ENCODE data around the gene MATK.

DNA sequence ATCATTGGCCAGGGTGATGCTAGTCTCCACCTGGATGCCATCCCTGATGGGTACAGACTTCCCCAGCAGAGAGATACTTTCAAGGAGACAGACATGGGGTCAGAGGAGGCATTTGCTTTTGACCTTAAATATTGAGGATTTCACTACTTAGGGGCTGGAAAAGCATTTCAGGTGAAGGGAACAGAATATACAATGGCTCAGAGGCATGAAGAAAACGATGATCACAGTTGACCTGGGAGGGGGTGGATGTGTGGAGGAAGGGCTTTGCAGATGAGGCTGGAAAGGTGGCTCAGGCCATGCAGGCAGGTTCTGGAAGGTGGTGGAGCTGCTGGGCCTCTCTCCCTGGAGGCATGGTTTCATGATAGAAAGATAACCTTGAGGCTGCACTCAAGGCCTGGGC is 3.9 kb downstream of the MATK start:
- no peak for TF ChIP-seq RAD21 (IDR thresholded peaks at IDR 0.05; ENCODE audit: low read depth)
- TF ChIP-seq, protein P1, sequence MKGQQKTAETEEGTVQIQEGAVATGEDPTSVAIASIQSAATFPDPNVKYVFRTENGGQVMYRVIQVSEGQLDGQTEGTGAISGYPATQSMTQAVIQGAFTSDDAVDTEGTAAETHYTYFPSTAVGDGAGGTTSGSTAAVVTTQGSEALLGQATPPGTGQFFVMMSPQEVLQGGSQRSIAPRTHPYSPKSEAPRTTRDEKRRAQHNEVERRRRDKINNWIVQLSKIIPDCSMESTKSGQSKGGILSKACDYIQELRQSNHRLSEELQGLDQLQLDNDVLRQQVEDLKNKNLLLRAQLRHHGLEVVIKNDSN (IDR thresholded peaks at IDR 0.05), result no peak
- no peak for TF ChIP-seq CREB1 (IDR thresholded peaks at IDR 0.05; ENCODE audit: low read depth)
- TF ChIP-seq ZBTB7A (IDR thresholded peaks at IDR 0.05; ENCODE audit: low read depth), result no peak
- TF ChIP-seq CEBPB (IDR thresholded peaks at IDR 0.05), result no peak
- TF ChIP-seq YY1 (IDR thresholded peaks at IDR 0.05; ENCODE audit: low read depth), result no peak
- TF ChIP-seq EP300 (IDR thresholded peaks at IDR 0.05; ENCODE audit: borderline replicate concordance), result no peak
- no peak for TF ChIP-seq NFIC (IDR thresholded peaks at IDR 0.05)
- TF ChIP-seq, protein P2, sequence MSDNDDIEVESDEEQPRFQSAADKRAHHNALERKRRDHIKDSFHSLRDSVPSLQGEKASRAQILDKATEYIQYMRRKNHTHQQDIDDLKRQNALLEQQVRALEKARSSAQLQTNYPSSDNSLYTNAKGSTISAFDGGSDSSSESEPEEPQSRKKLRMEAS (IDR thresholded peaks at IDR 0.05), result no peak
- TF ChIP-seq TEAD4 (IDR thresholded peaks at IDR 0.05), result no peak
- TF ChIP-seq, protein P3, sequence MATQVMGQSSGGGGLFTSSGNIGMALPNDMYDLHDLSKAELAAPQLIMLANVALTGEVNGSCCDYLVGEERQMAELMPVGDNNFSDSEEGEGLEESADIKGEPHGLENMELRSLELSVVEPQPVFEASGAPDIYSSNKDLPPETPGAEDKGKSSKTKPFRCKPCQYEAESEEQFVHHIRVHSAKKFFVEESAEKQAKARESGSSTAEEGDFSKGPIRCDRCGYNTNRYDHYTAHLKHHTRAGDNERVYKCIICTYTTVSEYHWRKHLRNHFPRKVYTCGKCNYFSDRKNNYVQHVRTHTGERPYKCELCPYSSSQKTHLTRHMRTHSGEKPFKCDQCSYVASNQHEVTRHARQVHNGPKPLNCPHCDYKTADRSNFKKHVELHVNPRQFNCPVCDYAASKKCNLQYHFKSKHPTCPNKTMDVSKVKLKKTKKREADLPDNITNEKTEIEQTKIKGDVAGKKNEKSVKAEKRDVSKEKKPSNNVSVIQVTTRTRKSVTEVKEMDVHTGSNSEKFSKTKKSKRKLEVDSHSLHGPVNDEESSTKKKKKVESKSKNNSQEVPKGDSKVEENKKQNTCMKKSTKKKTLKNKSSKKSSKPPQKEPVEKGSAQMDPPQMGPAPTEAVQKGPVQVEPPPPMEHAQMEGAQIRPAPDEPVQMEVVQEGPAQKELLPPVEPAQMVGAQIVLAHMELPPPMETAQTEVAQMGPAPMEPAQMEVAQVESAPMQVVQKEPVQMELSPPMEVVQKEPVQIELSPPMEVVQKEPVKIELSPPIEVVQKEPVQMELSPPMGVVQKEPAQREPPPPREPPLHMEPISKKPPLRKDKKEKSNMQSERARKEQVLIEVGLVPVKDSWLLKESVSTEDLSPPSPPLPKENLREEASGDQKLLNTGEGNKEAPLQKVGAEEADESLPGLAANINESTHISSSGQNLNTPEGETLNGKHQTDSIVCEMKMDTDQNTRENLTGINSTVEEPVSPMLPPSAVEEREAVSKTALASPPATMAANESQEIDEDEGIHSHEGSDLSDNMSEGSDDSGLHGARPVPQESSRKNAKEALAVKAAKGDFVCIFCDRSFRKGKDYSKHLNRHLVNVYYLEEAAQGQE (IDR thresholded peaks at IDR 0.05; ENCODE audit: low read depth), result no peak
- no peak for TF ChIP-seq TAF1 (IDR thresholded peaks at IDR 0.05; ENCODE audit: low read depth)
- no peak for TF ChIP-seq FOXM1 (IDR thresholded peaks at IDR 0.05; ENCODE audit: borderline replicate concordance, low read depth)
- TF ChIP-seq EGR1 (IDR thresholded peaks at IDR 0.05), result no peak
